T-helper 2 cell treated with Interferon-gamma antibody and Interleukin-4, amounts not matched to agents 5 μg/mL and 100 μg/mL, for 36 hours (primary cell): ENCODE data around the gene COPS9.

ENCODE experiments used
- DNase-seq: peaks from one replicate; pipeline ENCODE4 v3.0.0; 2021; ENCODE audit warnings: low spot score
- H3K27ac Mint-ChIP-seq: one replicate; pipeline ENCODE4 v1.8.0; 2021; ENCODE audit warnings: mild to moderate bottlenecking, mixed read lengths
- H3K27me3 Mint-ChIP-seq: one replicate; pipeline ENCODE4 v1.8.0; 2021; ENCODE audit warnings: low read depth, mixed read lengths
- H3K36me3 Mint-ChIP-seq: one replicate; pipeline ENCODE4 v1.8.0; 2021; ENCODE audit warnings: low read depth, mixed read lengths
- H3K4me1 Mint-ChIP-seq: one replicate; pipeline ENCODE4 v1.8.0; 2021; ENCODE audit warnings: low read depth, mixed read lengths
- H3K4me3 Mint-ChIP-seq: one replicate; pipeline ENCODE4 v1.8.0; 2022; ENCODE audit warnings: mild to moderate bottlenecking, moderate library complexity, mixed read lengths
- H3K9me3 Mint-ChIP-seq: one replicate; pipeline ENCODE4 v1.8.0; 2021; ENCODE audit warnings: mixed read lengths

The COPS9 gene

DNA sequence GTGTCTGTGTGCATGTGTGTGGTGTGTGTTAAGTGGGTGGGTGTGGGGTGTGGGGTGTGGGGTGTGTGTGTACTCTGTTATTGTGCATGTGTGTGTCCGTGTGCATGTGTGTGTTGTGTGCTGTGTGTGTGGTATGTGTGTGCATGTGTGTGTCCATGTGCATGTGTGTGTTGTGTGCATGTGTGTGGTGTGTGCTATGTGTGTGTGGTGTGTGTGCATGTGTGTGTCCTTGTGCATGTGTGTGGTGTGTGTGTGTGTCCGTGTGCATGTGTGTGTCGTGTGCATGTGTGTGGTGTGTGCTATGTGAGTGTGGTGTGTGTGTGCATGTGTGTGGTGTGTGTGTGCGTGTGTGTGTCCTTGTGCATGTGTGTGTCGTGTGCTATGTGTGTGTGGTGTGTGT is 11.3 kb upstream of the COPS9 start:
- Mint-ChIP-seq H3K36me3 (no peaks in the 10 kb centered on the region), H3K4me1 (no peaks in the 10 kb centered on the region), H3K27ac (no peak overlapping the region), H3K9me3 (peaks cover 10% of the 10 kb centered on the region), H3K4me3 (no peak overlapping the region), H3K27me3 (no peaks in the 10 kb centered on the region)
- DNase-seq, result no peak

DNA sequence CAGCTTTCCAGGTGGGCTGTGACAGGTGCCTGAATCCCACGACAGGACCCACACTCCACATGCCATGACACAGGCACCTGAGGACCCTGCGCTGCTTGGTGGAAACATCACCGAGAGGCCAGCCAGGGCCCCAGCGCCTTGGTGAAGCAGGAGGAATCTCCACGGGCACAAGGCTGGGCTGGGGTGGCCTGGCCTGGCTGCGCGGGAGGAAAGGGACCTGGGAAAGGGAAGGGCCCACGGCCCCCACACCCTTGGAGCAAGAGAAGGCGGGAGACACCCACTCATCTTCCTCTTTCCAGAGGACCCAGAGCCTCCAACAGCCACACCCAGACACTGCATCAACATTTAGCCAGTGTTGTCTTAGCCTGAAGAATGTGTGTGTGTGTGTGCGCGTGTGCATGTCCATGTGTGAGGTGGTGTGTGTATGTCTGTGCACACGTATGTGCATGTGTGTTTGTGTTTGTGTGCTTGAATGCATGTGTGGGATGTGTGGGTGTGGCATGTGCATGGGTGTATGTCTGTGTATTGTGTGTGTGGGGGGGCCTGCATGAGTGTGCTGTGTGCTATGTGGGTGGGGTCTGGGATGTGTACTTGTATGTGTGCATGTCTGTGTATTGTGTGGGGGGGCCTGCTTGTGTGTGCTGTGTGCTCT is 10.6 kb upstream of the COPS9 start:
- Mint-ChIP-seq H3K27me3 (no peaks in the 10 kb centered on the region), H3K27ac (no peak overlapping the region), H3K9me3 (peaks cover 10% of the 10 kb centered on the region), H3K36me3 (no peaks in the 10 kb centered on the region), H3K4me3 (no peak overlapping the region), H3K4me1 (no peaks in the 10 kb centered on the region)
- DNase-seq, result no peak

DNA sequence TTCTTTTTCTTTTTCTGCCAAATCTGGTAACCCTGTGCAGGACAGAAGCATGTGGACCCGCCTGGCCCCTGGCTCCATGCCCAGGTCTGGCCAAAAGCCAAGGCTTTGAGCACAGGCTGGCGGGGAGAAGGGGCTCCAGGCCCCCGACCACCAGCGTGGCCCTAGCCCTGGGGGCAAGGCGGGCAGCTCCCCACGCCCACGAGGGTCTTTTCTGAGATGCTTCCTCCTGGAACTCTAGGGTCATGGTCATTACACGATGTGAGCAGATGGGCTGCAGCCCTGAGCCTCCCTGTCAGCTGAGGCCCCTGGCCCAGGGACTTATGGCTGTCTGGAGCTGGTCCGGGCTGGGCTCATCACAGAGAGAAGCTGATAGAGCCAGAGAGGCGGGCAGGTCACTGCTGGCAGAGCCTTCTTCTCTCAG is 10.0 kb upstream of the COPS9 start:
- H3K4me1 Mint-ChIP-seq, result no peaks in the 10 kb centered on the region
- no peak overlapping the region for H3K4me3 Mint-ChIP-seq
- no peaks in the 10 kb centered on the region for H3K36me3 Mint-ChIP-seq
- H3K27ac Mint-ChIP-seq, result no peak overlapping the region
- DNase-seq, result no peak
- peaks cover 10% of the 10 kb centered on the region for H3K9me3 Mint-ChIP-seq
- H3K27me3 Mint-ChIP-seq, result no peaks in the 10 kb centered on the region

DNA sequence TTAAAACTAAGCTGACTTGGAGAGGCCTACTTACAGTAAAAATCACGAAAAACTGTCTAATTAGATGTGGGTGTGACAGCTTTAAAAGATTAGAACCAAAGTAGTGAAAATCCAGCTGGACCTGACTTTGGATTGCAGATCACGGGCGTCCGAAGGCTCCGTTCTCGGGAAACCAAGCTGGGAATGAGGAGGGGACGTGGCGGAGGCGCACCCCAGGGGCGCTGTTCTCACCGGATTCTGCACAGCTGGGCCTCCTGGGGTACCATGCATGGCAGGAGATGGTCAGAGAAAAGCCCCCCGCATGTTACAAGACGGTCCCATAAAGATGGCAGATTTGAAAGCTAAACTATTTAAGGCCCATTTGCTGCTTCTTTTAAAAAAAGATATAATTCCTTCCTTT is 9.4 kb upstream of the COPS9 start:
- no peaks in the 10 kb centered on the region for H3K27me3 Mint-ChIP-seq
- no peaks in the 10 kb centered on the region for H3K36me3 Mint-ChIP-seq
- H3K4me3 Mint-ChIP-seq, result no peak overlapping the region

GRCh38 chr2:240144649-240145261 is 8.7 kb upstream of the COPS9 start:
- DNase-seq, result no peak
- H3K4me1 Mint-ChIP-seq, result no peaks in the 10 kb centered on the region
- no peaks in the 10 kb centered on the region for H3K27me3 Mint-ChIP-seq
- no peak overlapping the region for H3K27ac Mint-ChIP-seq
- no peak overlapping the region for H3K4me3 Mint-ChIP-seq
- no peaks in the 10 kb centered on the region for H3K36me3 Mint-ChIP-seq
- H3K9me3 Mint-ChIP-seq, result peaks cover 10% of the 10 kb centered on the region

More for the DNA sequence above, 9.4 kb upstream of the COPS9 start:
- no peaks in the 10 kb centered on the region for H3K4me1 Mint-ChIP-seq
- no peak for DNase-seq
- no peak overlapping the region for H3K27ac Mint-ChIP-seq
- H3K9me3 Mint-ChIP-seq, result peaks cover 10% of the 10 kb centered on the region

DNA sequence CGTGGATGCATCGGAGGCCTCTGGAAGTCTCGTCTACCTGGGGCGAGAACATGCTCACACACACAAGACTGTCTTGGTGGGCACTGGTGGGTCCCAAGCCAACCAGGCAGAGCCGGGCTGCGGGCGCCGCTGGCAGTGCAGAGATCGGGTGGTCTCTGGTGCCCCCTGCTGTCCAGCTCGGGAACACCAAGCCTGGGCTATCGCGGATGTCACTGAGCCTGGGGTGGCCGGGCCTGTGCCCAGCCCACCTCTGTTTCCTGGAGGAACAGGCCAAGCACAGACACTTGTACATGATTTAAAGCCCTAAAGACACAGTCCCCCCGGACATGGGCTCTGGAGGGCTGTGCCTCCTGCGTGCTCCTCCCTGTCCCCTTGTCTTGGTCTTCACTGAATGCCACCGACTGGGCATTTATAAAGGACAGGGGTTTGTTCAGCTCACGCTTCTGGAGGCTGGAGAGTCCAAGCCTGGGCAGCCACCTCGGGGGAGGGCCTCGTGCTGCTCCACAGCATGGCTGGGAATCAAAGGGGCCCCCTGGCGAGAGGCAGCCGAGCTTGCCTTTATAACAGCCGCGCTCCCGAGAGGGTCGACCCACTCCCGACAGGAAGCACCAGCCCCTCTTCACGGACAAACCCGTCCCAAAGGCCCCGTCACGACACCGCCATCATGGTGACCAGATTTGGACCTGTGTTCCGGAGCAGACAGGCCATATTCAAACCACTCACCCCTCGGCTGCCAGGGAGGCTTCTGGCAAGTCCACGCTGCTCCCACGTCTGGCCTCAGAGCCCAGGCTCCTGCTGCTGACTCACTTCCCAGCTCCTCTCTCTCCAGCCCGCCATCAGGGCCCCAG is 7.9 kb upstream of the COPS9 start:
- Mint-ChIP-seq H3K4me1 (no peaks in the 10 kb centered on the region), H3K27ac (no peak overlapping the region), H3K4me3 (no peak overlapping the region), H3K27me3 (no peaks in the 10 kb centered on the region), H3K9me3 (peaks cover 10% of the 10 kb centered on the region), H3K36me3 (no peaks in the 10 kb centered on the region)
- DNase-seq, result peak; percentile 58

- peaks cover 10% of the 10 kb centered on the region for H3K9me3 Mint-ChIP-seq
- no peaks in the 10 kb centered on the region for H3K4me1 Mint-ChIP-seq
- H3K4me3 Mint-ChIP-seq, result no peak overlapping the region
- DNase-seq, result no peak
- no peaks in the 10 kb centered on the region for H3K27me3 Mint-ChIP-seq
- H3K36me3 Mint-ChIP-seq, result no peaks in the 10 kb centered on the region
- no peak overlapping the region for H3K27ac Mint-ChIP-seq
Measured at GRCh38 chr2:240143276-240143675, 7.2 kb upstream of the COPS9 start.

DNA sequence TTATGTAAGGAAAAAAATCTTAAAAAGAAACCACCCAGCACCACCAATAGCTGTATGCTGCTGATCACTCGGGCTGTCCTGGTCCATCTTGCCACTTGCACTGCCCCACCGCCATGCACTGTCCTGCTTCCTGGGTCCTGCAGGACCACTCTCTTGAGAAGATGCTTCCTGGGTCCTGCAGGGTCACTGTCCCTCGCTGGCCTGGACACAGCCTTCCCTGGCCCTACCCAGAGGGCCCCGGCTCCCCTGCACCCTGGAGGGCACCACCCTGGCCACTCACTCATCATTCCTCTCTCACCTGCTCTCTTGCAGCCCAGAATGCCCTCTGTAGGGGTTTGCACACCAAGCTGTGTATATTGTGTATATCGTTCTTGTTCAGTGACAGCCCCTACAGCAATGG is 6.8 kb upstream of the COPS9 start:
- H3K4me3 Mint-ChIP-seq, result no peak overlapping the region
- peaks cover 9% of the 10 kb centered on the region for H3K9me3 Mint-ChIP-seq
- no peaks in the 10 kb centered on the region for H3K4me1 Mint-ChIP-seq
- no peaks in the 10 kb centered on the region for H3K36me3 Mint-ChIP-seq
- H3K27ac Mint-ChIP-seq, result no peak overlapping the region
- no peaks in the 10 kb centered on the region for H3K27me3 Mint-ChIP-seq
- no peak for DNase-seq

GRCh38 chr2:240142256-240142775 is 6.2 kb upstream of the COPS9 start:
- Mint-ChIP-seq H3K4me3 (no peak overlapping the region), H3K9me3 (peaks cover 4% of the 10 kb centered on the region)

GRCh38 chr2:240141736-240142135 is 5.6 kb upstream of the COPS9 start:
- peaks cover 5% of the 10 kb centered on the region for H3K4me1 Mint-ChIP-seq
- H3K4me3 Mint-ChIP-seq, result no peak overlapping the region
- DNase-seq, result no peak
- no peak overlapping the region for H3K27ac Mint-ChIP-seq
- no peaks in the 10 kb centered on the region for H3K36me3 Mint-ChIP-seq
- no peaks in the 10 kb centered on the region for H3K27me3 Mint-ChIP-seq
- no peaks in the 10 kb centered on the region for H3K9me3 Mint-ChIP-seq

More at GRCh38 chr2:240142256-240142775, 6.2 kb upstream of the COPS9 start:
- no peaks in the 10 kb centered on the region for H3K4me1 Mint-ChIP-seq
- DNase-seq, result no peak
- H3K36me3 Mint-ChIP-seq, result no peaks in the 10 kb centered on the region
- H3K27ac Mint-ChIP-seq, result no peak overlapping the region
- no peaks in the 10 kb centered on the region for H3K27me3 Mint-ChIP-seq

- H3K4me1 Mint-ChIP-seq, result peaks cover 5% of the 10 kb centered on the region
- H3K27me3 Mint-ChIP-seq, result no peaks in the 10 kb centered on the region
- H3K4me3 Mint-ChIP-seq, result no peak overlapping the region
- DNase-seq, result no peak
- no peaks in the 10 kb centered on the region for H3K9me3 Mint-ChIP-seq
- H3K27ac Mint-ChIP-seq, result no peak overlapping the region
- H3K36me3 Mint-ChIP-seq, result no peaks in the 10 kb centered on the region
Measured at GRCh38 chr2:240140920-240141319, 4.8 kb upstream of the COPS9 start.

DNA sequence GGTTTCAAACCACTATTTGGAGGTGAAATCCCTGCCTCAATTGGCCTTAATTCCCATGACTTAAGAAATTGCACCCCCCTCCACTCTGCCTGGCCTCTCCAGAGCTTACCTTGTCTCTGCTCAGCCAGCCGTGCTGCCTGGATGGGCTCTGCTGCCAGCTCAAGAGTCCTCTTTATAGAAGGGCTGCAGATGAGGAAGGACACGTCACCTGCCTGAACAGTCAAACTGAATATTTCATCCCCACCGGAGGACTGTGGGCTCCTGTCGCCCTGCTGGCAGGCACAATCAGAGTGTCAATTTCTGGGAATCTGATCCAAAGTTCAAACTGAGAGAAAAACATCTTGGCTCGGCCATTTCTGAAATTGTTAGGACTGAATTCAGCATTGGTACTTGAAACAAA is 4.4 kb upstream of the COPS9 start, which contains the start of gene OTOS:
Gene OTOS (minus strand): TSS at position 148 of the 400 bp plus-strand sequence. CDS start 332 bp downstream, outside the sequence.
- DNase-seq, result no peak
- no peak within 1 kb of the TSS for H3K27ac Mint-ChIP-seq
- no peak within 1 kb of the TSS for H3K4me3 Mint-ChIP-seq

GRCh38 chr2:240139666-240140393 is 3.7 kb upstream of the COPS9 start:
- peaks cover 3% of the 10 kb centered on the region for H3K36me3 Mint-ChIP-seq
- H3K27me3 Mint-ChIP-seq, result no peaks in the 10 kb centered on the region
- H3K27ac Mint-ChIP-seq, result no peak overlapping the region
- no peak overlapping the region for H3K4me3 Mint-ChIP-seq
- H3K4me1 Mint-ChIP-seq, result peaks cover 12% of the 10 kb centered on the region
- no peaks in the 10 kb centered on the region for H3K9me3 Mint-ChIP-seq
- DNase-seq, result no peak

More for the DNA sequence above, 4.4 kb upstream of the COPS9 start, which contains the start of gene OTOS:
- peaks cover 7% of the 10 kb centered on the region for H3K4me1 Mint-ChIP-seq
- H3K36me3 Mint-ChIP-seq, result peaks cover under 1% of the 10 kb centered on the region
- no peaks in the 10 kb centered on the region for H3K9me3 Mint-ChIP-seq
- H3K27me3 Mint-ChIP-seq, result no peaks in the 10 kb centered on the region
